ENCODE data around the gene HAPLN3. TPM values are rescaled to one million over a fixed set of nuclear protein-coding genes. Genes with fewer than 3 reads are reported as not detected.

Gene HAPLN3
- total and polyA plus RNA-seq, 2 of the 4 experiments (the other 2 are of a cell fraction): 5.9 to 28.6 TPM

DNA sequence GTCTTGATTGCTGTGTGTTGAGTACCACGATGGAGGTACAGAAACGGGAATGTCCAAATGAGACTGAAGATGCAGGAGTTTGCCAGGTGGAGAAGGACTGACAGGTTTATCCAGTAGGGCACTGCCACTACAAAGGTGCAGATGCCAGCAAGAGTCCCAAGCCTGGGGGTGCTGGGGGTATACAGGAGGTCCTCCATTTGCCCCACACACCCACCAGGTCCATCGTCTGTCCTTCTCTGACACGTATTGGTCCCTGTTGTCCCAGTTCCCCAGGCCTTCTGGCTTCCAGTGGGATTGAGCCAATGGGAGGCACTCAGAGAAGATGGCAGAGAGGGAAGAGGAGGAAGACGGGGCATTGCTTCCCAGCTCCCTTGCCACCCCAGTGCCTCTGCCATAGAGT lies 6.6 kb downstream of the HAPLN3 start:
- Histone ChIP-seq H3K27ac (ENCODE audit: insufficient read depth, low read length) (no peak overlapping the region), H2AK9ac (replicated peaks; ENCODE audit: low read depth, low read length, poor library complexity) (no peak overlapping the region), H2AFZ (replicated peaks; ENCODE audit: low read length, poor library complexity) (no peak overlapping the region), H3K9ac (ENCODE audit: low read depth, low read length) (no peak overlapping the region), H3K4me2 (ENCODE audit: low read depth, low read length) (no peak overlapping the region), H2BK15ac (ENCODE audit: low read depth, low read length) (no peak overlapping the region), H4K20me1 (ENCODE audit: insufficient read depth, low read length) (peaks cover 3% of the 10 kb centered on the region; the same call in 1 of the 2 replicates), H3K4ac (ENCODE audit: low read depth, low read length) (no peak overlapping the region), H4K91ac (ENCODE audit: insufficient read depth, low read depth, low read length) (no peak overlapping the region), H3K27me3 (ENCODE audit: control insufficient read depth, insufficient read depth, low read length) (no peaks in the 10 kb centered on the region), H4K5ac (ENCODE audit: low read depth, low read length) (no peak overlapping the region), H3K56ac (ENCODE audit: extremely low read depth, insufficient read depth, low read length) (no peak overlapping the region), H2AK5ac (ENCODE audit: low read depth, low read length) (peak overlapping the region; percentile 16; the same call in 1 of the 2 replicates), H2BK120ac (ENCODE audit: low read depth, low read length) (no peak overlapping the region), H3K79me1 (ENCODE audit: low read depth in 1 of 2, low read length in 2 of 2) (no peaks in the 10 kb centered on the region), H3K36me3 (ENCODE audit: control insufficient read depth, insufficient read depth, low read length) (peaks cover 4% of the 10 kb centered on the region; the same call in 1 of the 2 replicates), H3K23ac (ENCODE audit: low read depth, low read length) (no peak overlapping the region), H3K14ac (replicated peaks; ENCODE audit: low read depth, low read length) (no peak overlapping the region), H3K4me1 (ENCODE audit: control insufficient read depth, insufficient read depth, low read length) (0 out of 2 replicates have a peak, but pooled peaks cover 2% of the 10 kb centered on the region), H4K8ac (ENCODE audit: low read depth in 2 of 2, low read length in 2 of 2) (no peak overlapping the region), H3K4me3 (ENCODE audit: insufficient read depth, low read depth, low read length) (no peak overlapping the region), H2BK20ac (ENCODE audit: low read depth, low read length) (no peak overlapping the region), H2BK5ac (ENCODE audit: low read depth, low read length, poor library complexity, severe bottlenecking) (no peak overlapping the region), H3K9me1 (ENCODE audit: insufficient read depth, low read length) (peaks cover 10% of the 10 kb centered on the region; the same call in 1 of the 2 replicates), H3K18ac (ENCODE audit: low read depth, low read length) (no peak overlapping the region), H3K9me3 (ENCODE audit: control insufficient read depth, insufficient read depth, low read length) (no peaks in the 10 kb centered on the region)
- dilution Hi-C loops (cut with HindIII; ENCODE audit: low sequenced_read_pairs, unreplicated experiment) (no loop called here), in situ Hi-C loops (cut with MboI; ENCODE audit: low sequenced_read_pairs) (no loop called here), intact Hi-C loops (cut with micrococcal nuclease) (no loop called here)
- no peak for ATAC-seq (ENCODE audit: low read depth)
- no peak for DNase-seq
- CTCF ChIA-PET: no interaction called here
- POLR2A ChIA-PET (ENCODE audit: unreplicated experiment): no interaction called here
- WGBS, 2 experiments (ENCODE audit: extremely low coverage in 2 of 2, insufficient read length in 1 of 2): 100% methylated on average over 2 of the region's 5 CpGs; no CpG with 5 or more reads in 1 of the 2 experiments
- no TSS peak for BruUV-seq (replicated peaks)
- TF ChIP-seq, protein P1, sequence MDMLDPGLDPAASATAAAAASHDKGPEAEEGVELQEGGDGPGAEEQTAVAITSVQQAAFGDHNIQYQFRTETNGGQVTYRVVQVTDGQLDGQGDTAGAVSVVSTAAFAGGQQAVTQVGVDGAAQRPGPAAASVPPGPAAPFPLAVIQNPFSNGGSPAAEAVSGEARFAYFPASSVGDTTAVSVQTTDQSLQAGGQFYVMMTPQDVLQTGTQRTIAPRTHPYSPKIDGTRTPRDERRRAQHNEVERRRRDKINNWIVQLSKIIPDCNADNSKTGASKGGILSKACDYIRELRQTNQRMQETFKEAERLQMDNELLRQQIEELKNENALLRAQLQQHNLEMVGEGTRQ (IDR thresholded peaks at IDR 0.05; ENCODE audit: low read depth, low read length): no peak
- TF ChIP-seq CEBPB (IDR thresholded peaks at IDR 0.05; ENCODE audit: low read depth, low read length) (no peak), FOS (IDR thresholded peaks at IDR 0.05; ENCODE audit: low read depth, low read length) (no peak), MXI1 (IDR thresholded peaks at IDR 0.05; ENCODE audit: borderline replicate concordance, low read depth, low read length) (no peak), CHD1 (IDR thresholded peaks at IDR 0.05; ENCODE audit: low read depth, low read length) (no peak), MAZ (IDR thresholded peaks at IDR 0.05; ENCODE audit: borderline replicate concordance, low read depth, low read length) (no peak), RAD21 (IDR thresholded peaks at IDR 0.05; ENCODE audit: low read length) (no peak), NFE2L2 (IDR thresholded peaks at IDR 0.05; ENCODE audit: low read depth, low read length) (no peak), SMC3 (IDR thresholded peaks at IDR 0.05; ENCODE audit: low read depth, low read length) (no peak), RFX5 (IDR thresholded peaks at IDR 0.05; ENCODE audit: low read depth, low read length) (no peak), RCOR1 (IDR thresholded peaks at IDR 0.05; ENCODE audit: insufficient replicate concordance, low read length) (no peak), MAFK (IDR thresholded peaks at IDR 0.05; ENCODE audit: low read depth, low read length) (no peak), BHLHE40 (IDR thresholded peaks at IDR 0.05; ENCODE audit: low read depth, low read length) (no peak), POLR2A (IDR thresholded peaks at IDR 0.05; ENCODE audit: low read depth, low read length) (no peak)
- TF ChIP-seq, protein P2, sequence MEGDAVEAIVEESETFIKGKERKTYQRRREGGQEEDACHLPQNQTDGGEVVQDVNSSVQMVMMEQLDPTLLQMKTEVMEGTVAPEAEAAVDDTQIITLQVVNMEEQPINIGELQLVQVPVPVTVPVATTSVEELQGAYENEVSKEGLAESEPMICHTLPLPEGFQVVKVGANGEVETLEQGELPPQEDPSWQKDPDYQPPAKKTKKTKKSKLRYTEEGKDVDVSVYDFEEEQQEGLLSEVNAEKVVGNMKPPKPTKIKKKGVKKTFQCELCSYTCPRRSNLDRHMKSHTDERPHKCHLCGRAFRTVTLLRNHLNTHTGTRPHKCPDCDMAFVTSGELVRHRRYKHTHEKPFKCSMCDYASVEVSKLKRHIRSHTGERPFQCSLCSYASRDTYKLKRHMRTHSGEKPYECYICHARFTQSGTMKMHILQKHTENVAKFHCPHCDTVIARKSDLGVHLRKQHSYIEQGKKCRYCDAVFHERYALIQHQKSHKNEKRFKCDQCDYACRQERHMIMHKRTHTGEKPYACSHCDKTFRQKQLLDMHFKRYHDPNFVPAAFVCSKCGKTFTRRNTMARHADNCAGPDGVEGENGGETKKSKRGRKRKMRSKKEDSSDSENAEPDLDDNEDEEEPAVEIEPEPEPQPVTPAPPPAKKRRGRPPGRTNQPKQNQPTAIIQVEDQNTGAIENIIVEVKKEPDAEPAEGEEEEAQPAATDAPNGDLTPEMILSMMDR (conservative IDR thresholded peaks at IDR 0.05; ENCODE audit: low read depth, low read length): no peak
- TF ChIP-seq, protein P3, sequence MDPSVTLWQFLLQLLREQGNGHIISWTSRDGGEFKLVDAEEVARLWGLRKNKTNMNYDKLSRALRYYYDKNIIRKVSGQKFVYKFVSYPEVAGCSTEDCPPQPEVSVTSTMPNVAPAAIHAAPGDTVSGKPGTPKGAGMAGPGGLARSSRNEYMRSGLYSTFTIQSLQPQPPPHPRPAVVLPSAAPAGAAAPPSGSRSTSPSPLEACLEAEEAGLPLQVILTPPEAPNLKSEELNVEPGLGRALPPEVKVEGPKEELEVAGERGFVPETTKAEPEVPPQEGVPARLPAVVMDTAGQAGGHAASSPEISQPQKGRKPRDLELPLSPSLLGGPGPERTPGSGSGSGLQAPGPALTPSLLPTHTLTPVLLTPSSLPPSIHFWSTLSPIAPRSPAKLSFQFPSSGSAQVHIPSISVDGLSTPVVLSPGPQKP (IDR thresholded peaks at IDR 0.05; ENCODE audit: borderline replicate concordance, low read depth, low read length): no peak

Measured in IMR-90 (cell line).